Measurements from ENCODE around the gene NSD1.
A peak's percentile ranks its signal among the peaks of the same experiment; 100 is the strongest.

DNA sequence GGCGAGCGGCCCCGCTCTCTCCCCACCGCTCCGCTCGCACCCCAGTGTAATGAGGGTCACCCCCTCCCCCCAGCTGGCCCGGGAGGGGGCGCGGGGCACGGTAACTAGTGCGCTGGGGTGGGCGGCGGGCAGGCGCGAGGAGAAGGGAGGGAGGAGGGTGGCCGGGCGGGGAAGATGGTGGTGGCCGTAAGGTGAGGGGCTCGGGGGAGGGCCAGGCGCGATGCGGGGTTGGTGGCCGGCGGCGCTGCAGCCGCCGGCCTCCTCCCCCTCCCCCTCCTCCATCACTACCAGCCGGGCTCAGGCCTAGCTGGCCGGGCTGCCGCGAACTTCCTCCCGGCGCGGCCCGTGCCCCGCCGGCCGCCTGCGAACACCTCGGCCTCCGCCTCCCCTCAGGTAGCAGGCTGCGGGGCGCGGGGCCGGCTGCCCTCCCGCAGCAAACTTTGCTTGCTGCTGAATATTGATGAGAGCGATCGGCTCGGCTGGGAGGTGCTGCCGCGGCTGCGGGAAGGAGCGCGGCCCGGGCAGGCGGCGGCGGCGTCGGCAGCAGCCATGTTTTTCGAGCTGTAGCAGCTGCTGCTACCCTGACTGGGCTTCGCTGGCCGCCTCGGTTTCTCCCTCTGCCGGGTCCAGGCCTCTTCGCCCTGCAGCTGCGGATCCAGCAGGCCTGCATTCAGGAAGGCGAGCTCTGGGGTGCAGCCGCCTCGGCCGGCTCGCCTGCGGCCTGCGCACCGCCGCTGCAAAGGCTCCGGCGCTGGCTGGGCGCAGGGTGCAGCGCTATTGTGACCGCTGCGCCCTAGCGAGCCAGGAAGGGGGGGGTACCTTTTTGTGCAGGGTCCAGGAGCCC, 502 bp downstream of the NSD1 start:
- TF ChIP-seq, protein P1, sequence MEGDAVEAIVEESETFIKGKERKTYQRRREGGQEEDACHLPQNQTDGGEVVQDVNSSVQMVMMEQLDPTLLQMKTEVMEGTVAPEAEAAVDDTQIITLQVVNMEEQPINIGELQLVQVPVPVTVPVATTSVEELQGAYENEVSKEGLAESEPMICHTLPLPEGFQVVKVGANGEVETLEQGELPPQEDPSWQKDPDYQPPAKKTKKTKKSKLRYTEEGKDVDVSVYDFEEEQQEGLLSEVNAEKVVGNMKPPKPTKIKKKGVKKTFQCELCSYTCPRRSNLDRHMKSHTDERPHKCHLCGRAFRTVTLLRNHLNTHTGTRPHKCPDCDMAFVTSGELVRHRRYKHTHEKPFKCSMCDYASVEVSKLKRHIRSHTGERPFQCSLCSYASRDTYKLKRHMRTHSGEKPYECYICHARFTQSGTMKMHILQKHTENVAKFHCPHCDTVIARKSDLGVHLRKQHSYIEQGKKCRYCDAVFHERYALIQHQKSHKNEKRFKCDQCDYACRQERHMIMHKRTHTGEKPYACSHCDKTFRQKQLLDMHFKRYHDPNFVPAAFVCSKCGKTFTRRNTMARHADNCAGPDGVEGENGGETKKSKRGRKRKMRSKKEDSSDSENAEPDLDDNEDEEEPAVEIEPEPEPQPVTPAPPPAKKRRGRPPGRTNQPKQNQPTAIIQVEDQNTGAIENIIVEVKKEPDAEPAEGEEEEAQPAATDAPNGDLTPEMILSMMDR (IDR thresholded peaks at IDR 0.05) = no peak
- TF ChIP-seq POLR2A (IDR thresholded peaks at IDR 0.05) = peak in 1 of 4 donors; percentile 10

All from esophagus squamous epithelium (tissue), 4 donors.